Heart right ventricle (tissue), 16 donors: ENCODE results near the gene MRPL17. TPM values are rescaled to one million over a fixed set of nuclear protein-coding genes. Genes with fewer than 3 reads are reported as not detected.

Experiments
- ATAC-seq, 8 donors: fragments of 200-7000 bp; cut with Tn5 transposase; one replicate each; pipeline ENCODE4 v1.9.1; 2020; ENCODE audit warnings: mild to moderate bottlenecking in 8 of 8, moderate library complexity in 8 of 8, moderate number of reproducible peaks in 1 of 8
- DNase-seq, 2 donors: peaks; one replicate each; pipeline ENCODE4 v3.0.0-alpha.2; 2020
- H3K27ac ChIP-seq, 10 donors: fragments of 200-600 bp; sonication (generic) in 2 of 10; one replicate each; pipeline versions ENCODE4 v1.5.0 to v1.8.0; 2020 to 2022; ENCODE audit warnings: mild to moderate bottlenecking in 3 of 10
- H3K27me3 ChIP-seq, 7 donors: fragments of 200-600 bp; one replicate each; pipeline ENCODE4 v1.8.0; 2021 to 2022; ENCODE audit warnings: mild to moderate bottlenecking in 2 of 7
- H3K36me3 ChIP-seq, 9 donors: fragments of 200-600 bp; sonication (generic) in 1 of 9; one replicate each; pipeline versions ENCODE4 v1.5.0 to v1.8.0; 2020 to 2022; ENCODE audit warnings: mild to moderate bottlenecking in 2 of 9
- H3K4me1 ChIP-seq, 9 donors: fragments of 200-600 bp; sonication (generic) in 1 of 9; one replicate each; pipeline versions ENCODE4 v1.5.0 to v1.8.0; 2020 to 2022; ENCODE audit warnings: mild to moderate bottlenecking in 4 of 9
- H3K4me3 ChIP-seq, 10 donors: fragments of 200-600 bp; sonication (generic) in 2 of 10; one replicate each; pipeline versions ENCODE4 v1.5.0 to v1.8.0; 2020 to 2022; ENCODE audit warnings: mild to moderate bottlenecking in 7 of 10, moderate library complexity in 2 of 10
- H3K9me3 ChIP-seq, 11 donors: fragments of 200-600 bp in 10 of 11; sonication (generic) in 2 of 11; one replicate each; pipeline versions ENCODE4 v1.5.0 to v1.8.0; 2013 to 2022; ENCODE audit warnings: mild to moderate bottlenecking in 2 of 11, control low read depth in 1 of 11, moderate library complexity in 1 of 11
- CTCF ChIP-seq, 9 donors: fragments of 200-600 bp; sonication (generic) in 2 of 9; IDR thresholded peaks; one replicate each; pipeline versions ENCODE4 v1.5.0 to v1.8.0; 2021 to 2022; ENCODE audit warnings: antibody characterized with exemption in 9 of 9, mild to moderate bottlenecking in 5 of 9, moderate library complexity in 1 of 9
- WGBS, 2 donors: extraction: QIAGEN DNeasy Blood & Tissue Kit; methylation state at CpG; one replicate each; pipeline ENCODE4 v1.1.7; 2013; ENCODE audit warnings: inconsistent platforms in 1 of 2; 5-methylcytosine and 5-hydroxymethylcytosine counted together
- intact Hi-C, 10 donors: fragments of 100-400 bp; cut with DNase I; formaldehyde crosslinking; loops; one replicate each; pipeline versions ENCODE4 v1.11.1 to v1.14.2; 2022
- polyA plus RNA-seq, 2 donors: library from polyadenylated mRNA; stranded (reverse); fragments of 200-250 nt; gene quantifications; one replicate each; pipeline ENCODE4 v1.2.3, GENCODE V29; 2013
- total RNA-seq, 10 donors: library from RNA; stranded (reverse); fragmentation: NEBNext Ultra II Directional in 3 of 10; extraction: Animal tissue kit (Norgen Biotek cat#: 25700) in 3 of 10; gene quantifications; one replicate each; pipeline versions ENCODE4 v1.2.1 to v1.2.4, GENCODE V29; 2021 to 2023
- donor health status: Arrhythmogenic right ventricular cardiomyopathy.
- donor health status: ischemic (EF 13 %, LVEDD 7.1; RV severe dilation, severe dysfunction).
- donor health status: healthy with polysubstance abuse.
- donor health status: DM: no; HTN: yes; CAD: no.
- donor health status: DM: no; HTN: no; CAD: no.
- donor health status: ischemic (EF 25% LVEDD 6.9; RV normal size, moderate dysfunction).
- donor health status: ischemic (EF 25% LVEDD 5.7; RV mildly dilated, moderate dysfunction).
- donor health status: healthy.
- donor health status: DM: yes; HTN: yes; CAD: no.
- donor health status: Ischemic cardiomyopathy.
- donor health status: ischemic (EF 35%, LVEDD 5.7; RV mildly dilated, moderate dysfunction).
- donor health status: nonischemic (EF 11% LVEDD 7.7; RV severe dilation, severe dysfunction).
- donor health status: DM: yes; HTN: yes; CAD: no.
- donor health status: PGD.
- donor health status: ischemic (EF 29% LVEDD 5.4; RV normal size, mild dysfunction).
- donor health status: nonischemic (EF 23%, LVEDD 6.1; RV moderate dilation, normal function).

MRPL17 gene
- total and polyA plus RNA-seq, 12 donors, result 36.7 to 69.1 (median 49.2) TPM

- TF ChIP-seq CTCF (IDR thresholded peaks at IDR 0.05), result no peak
- ATAC-seq, result peak; percentile 40 to 69 (median 54)
- peak; percentile 47 to 59 for DNase-seq
- H3K4me1 ChIP-seq, result peaks cover 8 to 67% (median 21%) of the 10 kb centered on the region in 9 donors
- peak overlapping the region in 9 of 10 donors; percentile 40 to 61 (median 57) for H3K4me3 ChIP-seq
- H3K36me3 ChIP-seq, result no peaks in the 10 kb centered on the region
- peak overlapping the region; percentile 33 to 91 (median 81) for H3K27ac ChIP-seq
- no peaks in the 10 kb centered on the region for H3K9me3 ChIP-seq
- H3K27me3 ChIP-seq, result peaks cover 0 to 24% (median 0%) of the 10 kb centered on the region in 7 donors
- intact Hi-C loops, result loop anchor here in 1 of 10 donors (5.0 kb wide), 1 partner anchor 42 kb away; the partner anchor contains the start of gene TAF10
- WGBS, 2 donors, result 30 to 33% methylated on average over 9 of the region's 9 CpGs
These were observed 28.7 kb downstream of the MRPL17 start for GRCh38 chr11:6654281-6655019.

GRCh38 chr11:6653656-6654055, 29.5 kb downstream of the MRPL17 start:
- no peak for TF ChIP-seq CTCF (IDR thresholded peaks at IDR 0.05)
- Histone ChIP-seq H3K27me3 (peaks cover 0 to 24% (median 0%) of the 10 kb centered on the region in 7 donors), H3K36me3 (no peaks in the 10 kb centered on the region), H3K4me3 (no peak overlapping the region), H3K27ac (peak overlapping the region in 1 of 10 donors; percentile 91), H3K4me1 (peaks cover 8 to 74% (median 26%) of the 10 kb centered on the region in 9 donors), H3K9me3 (no peaks in the 10 kb centered on the region)
- 92 to 93% methylated on average over 2 of the region's 2 CpGs for WGBS, 2 donors
- intact Hi-C loops, result loop anchor here in 1 of 10 donors (5.0 kb wide), 1 partner anchor 41 kb away; the partner anchor contains the start of gene TAF10
- ATAC-seq, result no peak
- no peak for DNase-seq

GRCh38 chr11:6653097-6653496, 30.0 kb downstream of the MRPL17 start:
- no peak for ATAC-seq
- H3K4me1 ChIP-seq, result peaks cover 8 to 79% (median 32%) of the 10 kb centered on the region in 9 donors

More at GRCh38 chr11:6653097-6653496, 30.0 kb downstream of the MRPL17 start:
- Histone ChIP-seq H3K27me3 (peaks cover 0 to 24% (median 0%) of the 10 kb centered on the region in 7 donors), H3K9me3 (no peaks in the 10 kb centered on the region), H3K27ac (peak overlapping the region in 3 of 10 donors; percentile 2 to 94 (median 18)), H3K36me3 (no peaks in the 10 kb centered on the region), H3K4me3 (no peak overlapping the region)
- 90 to 96% methylated on average over 1 of the region's 1 CpG for WGBS, 2 donors
- intact Hi-C loops, result loop anchor here in 1 of 10 donors (5.0 kb wide), 1 partner anchor 41 kb away; the partner anchor contains the start of gene TAF10
- TF ChIP-seq CTCF (IDR thresholded peaks at IDR 0.05), result no peak
- DNase-seq, result no peak
